ENCODE results near the gene GNG7. TPM values are rescaled to one million over a fixed set of nuclear protein-coding genes. Genes with fewer than 3 reads are reported as not detected.

GNG7 gene
- polyA plus RNA-seq, 1 experiment, result 0.22 TPM

GRCh38 chr19:2719232-2719735 lies 16.8 kb upstream of the GNG7 start:
- Histone ChIP-seq H3K36me3 (ENCODE audit: control insufficient read depth, insufficient read depth, low read length) (peaks cover 1% of the 10 kb centered on the region; the same call in 1 of the 2 replicates), H3K27me3 (ENCODE audit: control insufficient read depth, insufficient read depth, low read length) (no peaks in the 10 kb centered on the region), H3K4me3 (ENCODE audit: low read depth, low read length) (no peak overlapping the region)
- TF ChIP-seq CTCF (IDR thresholded peaks at IDR 0.05; ENCODE audit: insufficient read depth, low read depth, low read length), result no peak
- POLR2A ChIA-PET, result no interaction called here
- no peak for DNase-seq (ENCODE audit: low read depth)
- CTCF ChIA-PET, result no interaction called here

GRCh38 chr19:2717638-2718541 lies 15.4 kb upstream of the GNG7 start:
- DNase-seq (ENCODE audit: low read depth), result no peak
- Histone ChIP-seq H3K4me3 (ENCODE audit: low read depth, low read length) (no peak overlapping the region), H3K27me3 (ENCODE audit: control insufficient read depth, insufficient read depth, low read length) (no peaks in the 10 kb centered on the region), H3K36me3 (ENCODE audit: control insufficient read depth, insufficient read depth, low read length) (peaks cover 1% of the 10 kb centered on the region; the same call in 1 of the 2 replicates)
- POLR2A ChIA-PET, result interaction anchor here (0.8 kb wide), 1 partner anchor 107 kb away, joined by 3 read pairs; no protein-coding TSS in a partner anchor
- no peak for TF ChIP-seq CTCF (IDR thresholded peaks at IDR 0.05; ENCODE audit: insufficient read depth, low read depth, low read length)
- CTCF ChIA-PET, result interaction anchor here (0.8 kb wide), 1 partner anchor 69 kb away, joined by 3 read pairs; no protein-coding TSS in a partner anchor

GRCh38 chr19:2716722-2717637 lies 14.5 kb upstream of the GNG7 start:
- ChIA-PET POLR2A (interaction anchor here (0.6 to 0.8 kb wide), 2 partner anchors 77 to 108 kb away, joined by 3 to 4 read pairs; no protein-coding TSS in a partner anchor), CTCF (interaction anchor here (0.8 kb wide), 1 partner anchor 68 kb away, joined by 3 read pairs; no protein-coding TSS in a partner anchor)
- Histone ChIP-seq H3K4me3 (ENCODE audit: low read depth, low read length) (no peak overlapping the region), H3K36me3 (ENCODE audit: control insufficient read depth, insufficient read depth, low read length) (peaks cover 1% of the 10 kb centered on the region; the same call in 1 of the 2 replicates), H3K27me3 (ENCODE audit: control insufficient read depth, insufficient read depth, low read length) (no peaks in the 10 kb centered on the region)
- TF ChIP-seq CTCF (IDR thresholded peaks at IDR 0.05; ENCODE audit: insufficient read depth, low read depth, low read length), result no peak
- no peak for DNase-seq (ENCODE audit: low read depth)

DNA sequence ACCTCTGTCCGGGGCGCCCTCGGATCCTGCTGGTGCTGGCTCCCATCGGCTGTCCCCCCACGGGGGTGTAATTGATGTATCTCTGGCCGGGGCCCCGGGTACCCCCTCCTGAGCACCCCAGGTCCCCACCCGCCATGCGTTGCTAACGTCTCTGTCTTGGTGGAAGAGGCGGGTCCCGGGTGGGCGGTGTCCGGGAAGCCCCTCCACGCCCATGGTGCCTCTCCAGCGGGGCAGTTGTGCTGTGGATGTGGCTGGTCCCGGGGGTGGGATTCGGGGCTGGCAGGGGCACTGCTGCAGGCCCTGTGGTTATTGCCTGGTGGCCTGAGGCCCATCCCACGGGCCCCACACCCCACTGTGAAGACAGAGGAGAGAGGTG lies 13.8 kb upstream of the GNG7 start:
- POLR2A ChIA-PET, result interaction anchor here (0.6 kb wide), 1 partner anchor 77 kb away, joined by 4 read pairs; no protein-coding TSS in a partner anchor
- peaks cover 1% of the 10 kb centered on the region; the same call in 1 of the 2 replicates for H3K36me3 ChIP-seq (ENCODE audit: control insufficient read depth, insufficient read depth, low read length)
- DNase-seq (ENCODE audit: low read depth), result no peak

More for the DNA sequence above, 13.8 kb upstream of the GNG7 start:
- Histone ChIP-seq H3K27me3 (ENCODE audit: control insufficient read depth, insufficient read depth, low read length) (no peaks in the 10 kb centered on the region), H3K4me3 (ENCODE audit: low read depth, low read length) (no peak overlapping the region)
- no peak for TF ChIP-seq CTCF (IDR thresholded peaks at IDR 0.05; ENCODE audit: insufficient read depth, low read depth, low read length)
- CTCF ChIA-PET, result no interaction called here

Data from BJ (cell line).